Measurements from ENCODE around the gene TMEM231.
"Not testable (repeated sequence)": the region's sequence is repeated elsewhere in the genome, so short reads cannot be mapped to it uniquely, and the experiment has no call there.

Gene TMEM231

DNA sequence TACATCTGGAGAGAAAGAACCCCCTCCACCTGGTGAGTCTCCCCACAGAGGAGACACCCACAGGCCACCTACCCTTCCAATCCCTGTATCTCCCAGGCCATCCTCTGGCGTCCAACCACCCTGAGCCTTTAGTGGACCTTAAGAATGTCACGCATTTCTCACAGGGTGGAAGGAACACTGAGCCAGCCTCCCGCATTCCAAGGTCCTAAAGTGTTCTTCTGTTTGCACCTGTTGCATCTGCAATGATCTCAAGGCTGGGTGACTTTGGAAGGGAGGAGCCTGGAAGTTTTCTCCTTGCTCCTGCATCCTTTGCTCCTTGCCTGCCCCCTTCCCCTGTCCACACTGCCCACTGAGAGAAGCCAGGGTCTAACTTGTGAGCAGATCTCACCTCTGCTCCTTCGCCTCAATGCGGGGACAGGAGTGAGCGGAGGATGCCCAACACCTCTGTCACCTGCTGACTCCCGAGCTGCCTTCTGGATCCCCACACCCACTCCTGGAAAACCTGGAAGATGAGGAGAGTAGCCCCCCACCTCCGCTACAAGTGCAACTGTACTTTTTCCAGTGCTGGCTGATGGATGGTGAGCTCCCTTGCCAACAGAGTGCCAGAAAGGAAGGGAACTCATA lies 23.8 kb downstream of the TMEM231 start:
- DNase-seq (ENCODE audit: low read depth) = no peak

DNA sequence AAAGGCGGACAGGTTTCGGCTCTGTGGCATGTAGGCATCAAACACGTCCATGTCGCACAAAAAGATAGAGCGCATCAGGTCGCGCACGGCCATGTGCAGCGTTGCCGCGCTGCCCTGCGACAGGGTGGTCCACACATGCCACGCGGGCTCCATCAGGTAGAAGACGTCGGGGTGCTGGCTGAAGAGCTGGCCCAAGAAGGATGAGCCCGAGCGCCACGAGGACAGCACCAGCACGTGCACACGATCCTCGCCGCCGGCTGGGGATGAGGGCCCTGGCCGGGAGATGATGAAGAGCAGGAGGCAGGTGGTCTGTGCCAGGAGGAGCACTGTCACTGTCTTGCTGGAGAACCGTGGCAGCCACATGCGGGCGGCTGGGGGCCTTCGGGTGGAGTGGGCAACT lies 26.1 kb downstream of the TMEM231 start:
- no peak for DNase-seq (ENCODE audit: low read depth)

DNA sequence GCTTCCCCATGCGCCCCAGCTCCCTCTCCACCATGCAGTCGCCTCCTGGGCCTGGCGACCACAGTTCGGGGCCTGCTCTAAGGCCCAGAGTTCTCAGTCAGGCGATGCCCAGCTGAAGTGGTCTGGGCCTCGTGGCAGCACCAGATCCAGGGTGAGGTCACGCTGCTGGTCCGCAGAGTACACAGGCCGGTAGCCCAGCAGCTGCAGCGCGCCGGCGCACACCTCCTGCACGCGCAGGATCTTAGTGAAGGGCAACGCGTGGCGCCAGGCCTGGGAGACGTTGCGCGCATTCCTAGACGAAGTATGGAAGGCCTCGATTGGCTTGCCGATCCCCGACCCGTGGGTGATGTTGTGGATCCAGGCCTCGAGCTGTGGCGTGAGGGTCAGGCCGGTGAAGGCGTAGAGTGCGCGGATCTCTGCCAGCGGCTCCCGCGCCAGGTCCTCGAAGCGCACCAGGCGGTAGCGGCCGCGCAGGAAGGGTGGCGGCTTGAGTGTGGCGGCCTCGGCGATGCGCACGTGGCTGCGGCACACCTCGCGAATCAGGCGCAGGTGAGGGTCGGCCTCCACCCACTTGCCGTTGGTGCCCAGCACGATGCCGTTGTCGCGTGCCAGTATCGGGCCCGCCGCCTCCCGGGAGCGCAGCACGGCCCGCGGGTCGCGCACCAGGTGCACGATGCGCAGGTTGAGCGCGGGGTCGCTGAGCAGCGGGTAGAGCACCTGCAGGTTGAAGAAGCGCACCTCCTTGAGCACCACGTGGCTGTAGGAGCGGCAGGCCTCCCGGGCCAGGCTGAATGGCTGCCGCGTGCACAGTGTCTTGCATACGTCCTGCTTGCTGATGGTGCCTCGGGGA lies 26.8 kb downstream of the TMEM231 start:
- no peak for DNase-seq (ENCODE audit: low read depth)

DNA sequence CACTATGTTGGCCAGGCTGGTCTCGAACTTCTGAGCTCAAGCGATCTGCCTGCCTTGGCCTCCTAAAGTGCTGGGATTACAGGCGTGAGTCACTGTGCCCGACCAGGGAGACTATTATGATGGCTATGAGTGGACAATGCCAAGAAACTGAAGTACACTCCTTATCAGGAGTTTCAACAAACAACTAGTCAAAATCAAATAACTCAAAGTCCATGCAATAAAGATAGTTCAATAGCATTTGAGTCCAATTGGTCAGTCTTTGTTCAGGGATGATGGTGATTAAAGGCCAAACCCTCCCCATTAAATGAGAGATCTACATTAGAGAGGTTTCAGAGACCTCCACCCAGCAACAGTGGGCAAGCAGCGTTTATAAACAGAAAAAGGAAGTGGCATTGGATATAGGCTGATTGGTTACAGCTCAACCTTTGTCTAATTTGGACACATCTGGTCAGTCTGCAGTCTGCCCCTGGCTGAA lies 28.2 kb downstream of the TMEM231 start:
- DNase-seq (ENCODE audit: low read depth) = no peak

DNA sequence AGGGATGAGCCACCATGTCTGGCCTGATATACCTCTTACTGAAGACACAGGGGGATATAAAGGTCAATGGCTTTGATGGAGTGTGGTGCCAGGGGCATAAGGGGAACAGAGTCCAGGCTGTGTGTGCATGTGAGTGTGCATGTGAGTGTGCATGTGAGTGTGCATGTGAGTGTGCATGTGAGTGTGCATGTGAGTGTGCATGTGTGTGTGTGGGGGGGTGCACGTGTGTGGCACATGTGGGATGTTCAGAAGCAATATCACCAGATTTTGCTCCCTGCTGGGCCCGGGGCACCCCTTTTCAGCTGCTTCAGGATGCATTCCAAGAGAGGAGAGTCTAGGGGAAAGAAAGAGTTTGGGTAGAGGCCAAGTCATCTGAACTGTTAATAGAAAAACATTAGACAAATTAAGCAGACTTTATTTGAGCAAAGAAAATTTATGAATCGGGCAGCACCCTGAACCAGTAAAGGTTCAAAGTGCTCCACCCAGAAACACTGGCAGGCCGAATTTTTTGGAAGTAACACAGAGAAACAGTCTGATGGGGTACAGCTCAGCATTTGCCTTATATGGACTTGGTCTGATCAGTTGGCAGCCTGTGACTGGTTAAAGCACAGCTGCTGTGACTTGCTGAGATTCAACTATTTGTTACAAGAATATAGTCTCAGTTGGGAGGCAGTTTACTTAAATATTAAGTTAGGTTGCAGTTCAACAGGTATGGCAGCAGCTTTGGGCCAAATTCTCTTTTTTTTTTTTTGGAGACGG lies 29.8 kb downstream of the TMEM231 start:
- DNase-seq (ENCODE audit: low read depth) = no peak

DNA sequence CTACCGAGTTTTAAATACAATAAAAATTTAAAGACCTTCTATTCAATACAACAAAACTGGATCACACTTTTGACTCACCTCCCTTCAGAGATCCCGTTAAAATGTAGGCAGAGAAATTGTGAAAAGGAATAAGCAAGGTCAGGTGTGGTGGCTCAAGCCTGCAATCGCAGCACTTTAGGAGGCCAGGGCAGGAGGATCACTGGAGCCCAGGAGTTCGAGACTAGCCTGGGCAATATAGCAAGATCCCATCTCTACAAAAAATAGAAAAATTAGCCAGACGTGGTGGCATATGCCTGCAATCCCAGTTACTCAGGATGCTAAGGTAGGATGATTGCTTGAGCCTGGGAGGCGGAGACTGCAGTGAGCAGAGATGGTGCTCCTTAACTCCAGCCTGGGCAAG lies 36.9 kb downstream of the TMEM231 start:
- DNase-seq (ENCODE audit: low read depth) = no peak

DNA sequence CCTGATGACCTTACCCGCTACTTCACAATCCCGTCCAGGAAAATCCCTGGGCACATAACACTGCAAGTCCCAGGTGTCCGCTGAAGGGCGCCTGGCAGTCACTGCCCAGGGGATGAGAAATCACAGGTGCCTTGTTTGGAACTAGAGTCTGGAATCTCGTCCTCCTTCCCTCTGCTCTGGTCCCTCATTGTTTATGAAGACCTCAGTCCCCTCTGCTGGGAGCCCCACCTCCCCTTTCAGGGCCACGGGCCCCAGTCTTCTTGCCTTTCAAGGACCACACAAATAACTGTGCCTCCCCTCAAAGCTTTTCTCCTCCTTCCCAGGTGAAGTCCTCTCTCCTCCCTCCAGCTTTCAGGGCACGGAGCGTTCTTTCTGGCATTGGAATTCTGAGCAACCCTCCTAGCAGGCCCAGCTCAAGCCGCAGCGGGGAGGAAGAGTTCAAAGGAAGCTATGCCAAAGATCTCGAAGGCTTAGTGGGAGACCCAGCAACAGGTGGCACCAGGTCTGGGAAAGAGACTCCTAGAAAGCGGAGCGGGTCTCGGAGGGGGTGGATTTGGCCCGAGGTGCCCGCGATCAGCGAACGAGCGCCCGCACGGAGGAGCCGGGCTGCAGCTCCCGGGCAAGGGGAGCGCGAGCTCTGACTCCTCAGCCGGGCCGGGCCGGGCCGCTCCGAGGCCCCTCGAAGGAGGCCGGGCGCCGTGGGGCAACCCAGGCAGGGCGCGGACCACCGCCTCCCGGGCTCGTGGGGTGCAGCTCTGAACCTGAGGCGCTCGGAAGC lies 39.7 kb downstream of the TMEM231 start:
- not testable (repeated sequence) for DNase-seq (ENCODE audit: low read depth)

DNA sequence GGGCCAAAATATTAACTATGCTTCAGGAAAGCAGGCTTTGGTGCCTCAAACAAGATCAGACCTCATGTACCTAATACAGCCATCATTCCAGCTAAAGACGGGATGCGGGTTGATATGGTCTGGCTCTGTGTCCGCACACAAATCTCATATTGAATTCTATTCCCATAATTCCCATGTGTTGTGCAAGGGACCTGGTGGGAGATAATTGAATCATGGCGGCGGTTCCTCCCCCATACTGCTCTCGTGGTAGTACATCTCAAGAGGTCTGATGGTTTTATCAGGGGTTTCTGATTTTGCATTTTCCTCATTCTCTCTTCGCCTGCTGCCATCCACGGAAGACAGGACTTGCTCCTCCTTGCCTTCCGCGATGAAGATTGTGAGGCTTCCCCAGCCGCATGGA lies 41.8 kb downstream of the TMEM231 start:
- DNase-seq (ENCODE audit: low read depth) = no peak

DNA sequence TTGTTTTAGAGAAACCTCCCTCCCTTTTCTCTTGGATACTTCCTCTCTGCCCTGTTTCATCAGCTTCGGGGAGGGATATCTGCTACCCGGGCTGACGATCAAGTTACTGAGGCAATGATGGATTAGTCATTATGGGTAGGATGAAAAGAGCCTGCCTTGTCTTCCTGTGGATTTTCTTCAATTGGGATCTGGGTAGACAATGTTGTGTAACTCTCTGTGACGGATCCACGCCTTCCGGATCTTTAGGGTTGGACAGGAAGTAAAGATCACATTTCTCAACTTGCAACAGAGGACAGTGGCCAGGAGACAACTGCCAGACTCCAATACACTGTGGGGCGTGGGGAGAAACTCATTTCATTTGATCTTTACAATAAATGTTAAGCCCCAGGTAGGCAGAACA lies 49.5 kb downstream of the TMEM231 start:
- no peak for DNase-seq (ENCODE audit: low read depth)

DNA sequence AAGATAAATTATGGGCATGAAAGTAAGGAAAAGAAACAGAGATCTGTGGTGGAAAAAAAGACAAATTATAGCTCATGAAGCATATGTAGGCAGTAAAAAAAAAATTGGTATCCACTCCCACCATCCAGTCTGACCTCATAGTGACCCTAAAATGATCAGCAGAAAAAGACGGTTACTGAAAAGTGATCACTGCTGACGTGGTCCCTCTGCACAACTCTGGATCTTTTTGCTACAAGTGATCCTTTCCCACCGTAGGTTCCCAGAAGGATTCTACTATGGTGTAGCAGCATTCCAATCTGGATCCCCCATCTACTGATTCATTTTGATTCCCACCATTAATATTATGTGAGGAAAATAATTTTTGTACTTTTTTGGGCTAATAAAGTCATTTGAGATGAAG lies 49.9 kb downstream of the TMEM231 start:
- DNase-seq (ENCODE audit: low read depth) = no peak

DNA sequence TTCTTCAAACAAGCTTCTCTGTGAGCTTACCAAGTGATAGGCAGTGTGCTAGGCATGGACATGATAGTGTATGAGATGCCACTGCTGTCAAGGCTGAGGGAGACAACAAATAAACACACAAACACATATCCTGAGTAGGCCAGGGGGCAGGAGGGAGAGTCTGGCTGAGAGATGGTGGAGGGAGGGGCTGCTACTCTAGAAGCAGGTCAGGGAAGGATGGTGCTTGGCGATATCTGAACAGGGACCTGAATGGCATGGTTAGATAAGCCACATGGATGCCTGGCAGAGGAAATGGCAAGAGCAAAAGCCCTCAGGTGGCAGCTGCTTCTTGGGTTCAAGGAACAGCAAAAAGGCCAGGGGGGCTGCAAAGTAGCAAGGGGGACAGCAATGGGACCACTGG lies 52.3 kb downstream of the TMEM231 start:
- DNase-seq (ENCODE audit: low read depth) = no peak

DNA sequence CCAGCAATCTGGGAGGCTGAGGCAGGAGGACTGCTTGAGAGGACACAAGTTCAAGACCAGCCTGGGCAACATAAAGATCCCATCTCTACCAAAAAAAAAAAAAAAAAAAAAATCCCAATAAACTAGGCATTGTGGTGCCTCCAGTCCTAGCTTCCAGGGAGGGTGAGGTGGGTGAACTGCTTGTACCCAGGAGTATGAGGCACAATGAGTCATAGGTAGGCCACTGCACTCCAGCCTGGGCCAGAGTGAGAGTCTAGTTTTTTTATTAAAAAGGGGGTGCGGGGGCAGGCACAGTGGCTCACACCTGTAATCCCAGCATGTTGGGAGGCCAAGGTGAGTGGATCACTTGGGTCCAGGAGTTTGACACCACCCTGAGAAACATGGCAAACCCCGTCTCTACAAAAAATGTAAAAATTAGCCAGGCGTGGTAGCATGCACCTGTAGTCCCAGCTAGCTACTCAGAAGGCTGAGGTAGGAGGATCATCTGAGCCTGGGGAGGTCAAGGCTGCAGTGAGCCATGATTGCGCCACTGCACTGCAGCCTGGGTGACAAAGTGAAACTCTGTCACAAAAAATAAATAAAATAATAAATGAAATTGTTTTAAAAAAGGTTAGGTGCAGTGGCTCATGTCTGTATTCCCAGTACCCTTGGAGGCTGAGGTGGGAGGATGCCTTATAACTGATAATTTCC lies 53.0 kb downstream of the TMEM231 start:
- no peak for DNase-seq (ENCODE audit: low read depth)

DNA sequence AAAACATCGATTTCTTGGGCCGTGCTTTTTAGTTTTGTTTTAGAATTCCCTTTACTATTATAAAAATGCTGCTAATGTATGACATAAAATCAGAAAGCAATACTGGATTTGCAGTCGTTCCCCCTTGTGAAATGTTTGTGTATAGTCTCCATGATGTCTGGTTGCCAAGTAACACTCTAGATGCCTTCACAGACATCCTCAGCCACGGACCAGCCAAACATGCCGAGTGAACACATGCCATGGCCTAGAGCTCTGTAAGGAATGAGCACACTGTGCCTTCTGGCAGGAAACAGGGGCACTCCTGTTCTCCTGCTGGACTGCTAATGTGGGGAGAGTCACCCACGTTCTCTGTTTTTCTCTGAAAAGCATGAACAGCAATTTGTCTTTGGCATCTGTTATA lies 54.2 kb downstream of the TMEM231 start:
- not testable (repeated sequence) for DNase-seq (ENCODE audit: low read depth)

DNA sequence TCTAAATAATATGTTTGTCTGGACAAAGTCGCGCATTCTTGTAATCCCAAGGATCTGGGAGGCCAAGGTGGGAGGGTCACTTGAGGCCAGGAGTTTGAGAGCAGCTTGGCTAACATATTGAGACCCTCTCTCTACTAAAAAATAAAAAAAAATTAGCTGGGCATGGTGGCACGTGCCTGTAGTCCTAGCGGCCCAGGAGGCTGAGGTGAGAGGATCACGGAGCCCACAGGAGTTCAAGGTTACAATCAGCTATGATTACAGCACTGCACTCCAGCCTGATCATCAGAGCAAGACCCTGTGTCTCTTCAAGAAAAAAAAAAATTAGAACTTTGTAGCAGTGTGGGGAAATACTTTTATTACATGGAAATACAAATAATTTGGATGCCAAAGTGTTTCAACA lies 54.7 kb downstream of the TMEM231 start:
- no peak for DNase-seq (ENCODE audit: low read depth)

DNA sequence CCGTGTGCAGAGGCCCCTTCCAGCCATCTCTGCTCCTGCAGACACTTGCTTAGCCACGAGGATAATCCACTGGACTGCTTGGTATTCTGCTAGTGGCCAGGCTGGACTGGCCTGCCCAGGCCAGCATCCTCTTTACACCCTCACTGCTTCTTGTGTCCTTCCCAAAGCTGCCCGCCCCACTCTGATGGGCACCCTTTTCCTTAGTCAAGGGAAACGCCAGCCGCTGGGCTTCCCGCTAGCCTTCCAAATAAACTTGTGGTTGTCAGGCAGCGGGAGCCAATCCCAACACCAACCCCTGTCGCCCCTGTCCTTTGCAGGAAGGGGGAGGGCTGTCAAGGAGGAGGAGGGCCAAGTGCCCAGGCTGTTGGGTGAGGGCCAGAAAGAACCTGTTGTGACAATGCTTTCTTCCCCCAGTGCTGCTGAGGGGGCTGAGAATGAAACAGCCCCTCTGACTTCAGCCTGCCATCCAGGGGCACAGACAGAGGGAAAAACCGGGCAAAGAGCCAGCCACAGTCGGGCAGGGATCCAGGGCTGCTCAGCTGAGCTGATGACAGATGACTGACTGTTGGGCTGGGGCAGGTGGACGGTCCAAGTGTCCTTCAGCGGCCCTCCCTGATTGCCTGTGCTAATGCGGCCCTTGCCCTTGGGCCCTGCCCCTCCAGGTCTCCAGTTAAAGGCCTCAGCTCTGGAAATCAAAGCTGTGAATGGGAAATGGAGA lies 57.3 kb downstream of the TMEM231 start:
- DNase-seq (ENCODE audit: low read depth) = not testable (repeated sequence)

DNA sequence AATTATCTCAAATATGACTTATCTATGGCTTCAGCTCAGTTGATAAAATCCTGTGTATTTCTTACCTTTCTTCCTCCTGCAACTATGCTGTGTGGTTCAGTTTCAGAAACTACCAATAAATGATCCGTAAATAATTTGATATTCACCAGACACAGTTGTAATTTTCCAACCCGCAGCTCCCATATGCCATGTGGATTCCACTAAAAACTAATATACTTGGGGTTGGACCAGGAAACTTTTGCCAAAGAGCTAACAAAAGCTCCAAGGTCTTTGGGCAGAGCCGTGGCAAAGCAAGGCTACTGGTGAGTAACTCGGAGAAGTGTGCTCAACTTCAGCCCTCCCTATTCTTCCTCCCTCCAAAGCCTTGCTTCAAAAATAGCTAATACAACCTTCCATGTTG lies 58.5 kb downstream of the TMEM231 start:
- DNase-seq (ENCODE audit: low read depth) = no peak

DNA sequence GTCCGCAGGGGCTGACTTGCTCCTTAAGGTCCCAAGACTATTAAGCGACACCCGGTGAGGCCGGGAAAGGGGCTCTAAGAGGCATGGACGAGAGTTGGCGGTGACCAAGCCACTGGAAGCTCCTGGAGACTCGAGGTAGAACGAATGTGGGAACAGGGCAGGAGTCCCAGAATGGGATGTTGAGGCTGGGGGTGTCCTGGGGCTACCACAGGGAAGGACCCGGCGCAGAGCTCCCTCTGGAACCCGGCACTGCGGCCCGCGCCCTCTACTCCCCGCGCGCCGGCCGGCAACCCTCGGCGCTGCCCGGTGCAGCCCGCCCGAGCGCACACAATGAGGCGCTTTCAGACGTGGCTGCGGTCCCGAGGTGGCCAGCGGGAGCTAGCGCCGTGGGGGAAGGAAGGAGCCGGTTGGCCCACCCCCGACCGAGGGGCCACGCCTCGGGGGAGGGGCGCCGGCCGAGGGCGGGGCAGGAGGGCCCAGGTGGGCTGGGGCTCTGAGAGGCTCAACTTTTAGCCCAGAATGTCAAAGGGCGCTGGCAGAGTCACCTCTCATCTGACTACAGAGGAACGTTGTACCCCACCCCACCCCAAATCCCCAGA lies 60.9 kb downstream of the TMEM231 start, which contains the start of gene CHST6:
Gene CHST6, minus strand, starts transcription at position 366 of the 599 bp plus-strand sequence. CDS start 15,613 bp downstream, outside the sequence.
- DNase-seq (ENCODE audit: low read depth) = no peak

DNA sequence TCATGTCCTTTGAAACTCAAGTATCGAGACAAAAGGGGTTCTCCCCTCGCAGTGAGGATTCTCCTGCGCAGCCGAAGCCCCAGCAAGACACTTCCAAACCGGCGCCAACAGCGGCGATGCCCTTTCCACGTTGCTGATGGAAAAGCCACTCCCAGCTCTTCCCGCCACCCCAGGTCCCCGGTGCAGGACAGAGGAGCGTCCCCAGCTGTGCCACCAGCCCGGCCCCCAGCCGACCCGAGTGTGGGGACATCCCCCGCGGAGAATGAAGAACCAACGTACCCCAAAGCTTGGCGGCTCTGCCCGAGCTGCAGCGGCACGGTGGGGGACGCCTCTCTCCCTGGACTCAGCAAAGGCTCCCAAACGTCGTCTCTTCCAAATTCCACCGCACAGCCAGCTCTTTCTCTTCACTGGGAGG lies 61.4 kb downstream of the TMEM231 start:
- no peak for DNase-seq (ENCODE audit: low read depth)

DNA sequence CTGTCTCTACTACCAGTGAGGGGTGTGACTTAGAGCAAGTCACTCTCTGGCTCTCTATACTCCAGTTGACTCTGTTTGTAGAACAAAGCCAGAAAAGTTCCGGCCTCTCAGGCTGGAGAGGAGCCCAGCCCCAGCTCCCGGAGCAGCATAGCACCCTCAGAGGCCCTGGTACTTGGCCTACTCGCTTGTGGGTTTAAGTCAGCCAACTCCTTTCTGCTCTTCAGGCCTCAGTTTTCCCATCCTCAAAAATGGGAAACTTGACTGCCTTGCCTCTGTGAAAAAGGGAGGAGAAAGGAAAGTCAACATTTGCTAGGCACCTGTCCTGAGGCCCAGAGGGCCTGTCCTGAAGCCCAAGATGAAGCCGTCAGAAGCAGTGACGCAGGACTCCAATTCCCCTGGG lies 61.9 kb downstream of the TMEM231 start:
- no peak for DNase-seq (ENCODE audit: low read depth)

DNA sequence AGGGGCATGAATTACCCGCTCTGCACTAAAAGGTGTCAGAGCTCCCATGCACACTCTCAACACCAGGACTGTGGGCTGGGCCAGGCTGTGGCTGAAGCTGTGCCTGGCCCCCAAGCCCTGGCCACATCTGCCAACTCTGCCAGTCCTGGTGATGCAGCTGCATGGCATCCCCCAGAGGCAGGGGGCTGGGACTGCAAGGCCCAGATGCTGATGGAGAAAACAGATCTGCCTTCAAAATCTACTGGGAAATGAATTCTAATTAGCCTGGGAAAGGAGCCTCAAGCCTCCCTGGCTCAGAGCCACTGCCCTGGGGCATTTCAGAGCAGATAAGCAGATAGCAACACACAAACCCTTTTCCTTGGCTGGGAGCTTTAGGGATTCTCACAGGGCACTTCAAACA lies 64.2 kb downstream of the TMEM231 start:
- no peak for DNase-seq (ENCODE audit: low read depth)
